ENCODE data around the gene GGNBP2. TPM values are rescaled to one million over a fixed set of nuclear protein-coding genes. Genes with fewer than 3 reads are reported as not detected.

The GGNBP2 gene
- polyA plus RNA-seq, 3 donors: 22.3 to 89.5 (median 31.5) TPM

DNA sequence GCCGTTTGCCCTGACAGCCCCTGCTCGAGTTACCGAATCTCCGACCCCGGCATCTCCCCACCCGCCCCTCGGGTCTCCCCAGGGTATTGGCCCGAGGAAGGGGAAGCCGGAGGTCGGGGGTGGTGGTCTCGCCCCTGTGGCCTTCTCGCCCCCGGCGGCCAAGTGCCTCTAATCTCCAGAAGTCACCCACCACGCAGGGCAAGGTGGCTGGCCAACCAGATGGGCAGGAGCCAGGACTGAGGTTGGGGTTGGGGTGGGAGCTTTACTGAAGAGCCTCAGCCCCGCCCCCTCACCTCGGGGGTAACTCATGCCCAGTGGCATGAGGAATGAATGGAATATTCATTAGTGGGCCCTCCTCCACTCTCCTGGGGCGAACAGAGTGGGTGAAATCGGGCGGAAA, 47.6 kb downstream of the GGNBP2 start:
- H3K27me3 Mint-ChIP-seq (ENCODE audit: low read depth in 3 of 3): peaks cover 11 to 16% (median 13%) of the 10 kb centered on the region in 3 donors
- Histone ChIP-seq H3K27me3 (ENCODE audit: control insufficient read depth in 2 of 2, insufficient read depth in 2 of 2, low read length in 2 of 2) (peaks cover 6 to 15% of the 10 kb centered on the region in 2 donors), H3K27ac (ENCODE audit: low read depth in 1 of 2, low read length in 2 of 2) (no peak overlapping the region), H3K4me3 (replicated peaks in 1 of 3; ENCODE audit: low read depth in 2 of 3, low read length in 3 of 3) (peak overlapping the region; percentile 40 to 84 (median 51)), H3K9ac (ENCODE audit: insufficient read depth, low read length, poor library complexity, severe bottlenecking) (peak overlapping the region; percentile 75), H2AFZ (ENCODE audit: insufficient read depth, low read depth, low read length, poor library complexity, severe bottlenecking) (peak overlapping the region; percentile 86), H4K20me1 (ENCODE audit: insufficient read depth, low read length) (peaks cover 35% of the 10 kb centered on the region), H3K9me3 (replicated peaks in 1 of 2; ENCODE audit: control insufficient read depth in 1 of 2, insufficient read depth in 1 of 2, low read length in 2 of 2) (no peaks in the 10 kb centered on the region), H3K36me3 (replicated peaks in 1 of 2; ENCODE audit: control insufficient read depth in 1 of 2, insufficient read depth in 2 of 2, low read length in 2 of 2) (peaks cover 20 to 28% of the 10 kb centered on the region in 2 donors), H3K4me2 (replicated peaks; ENCODE audit: extremely low read depth, low read length, poor library complexity, severe bottlenecking) (peak overlapping the region; percentile 91), H3K4me1 (ENCODE audit: control insufficient read depth in 1 of 2, insufficient read depth in 2 of 2, low read length in 2 of 2) (peaks cover 11 to 18% of the 10 kb centered on the region in 2 donors), H3K79me2 (ENCODE audit: insufficient read depth, low read length) (no peaks in the 10 kb centered on the region)
- H3K9me3 Mint-ChIP-seq: peaks cover 0 to 4% (median 0%) of the 10 kb centered on the region in 7 donors
- intact Hi-C loops (cut with micrococcal nuclease): loop anchor here (5.0 kb wide), 2 partner anchors 45 to 50 kb away; partner anchors contain the start of gene GGNBP2 (in 1 of the 2)
- H3K27ac Mint-ChIP-seq: no peak overlapping the region
- H3K4me1 Mint-ChIP-seq: peaks cover 23% of the 10 kb centered on the region
- H3K36me3 Mint-ChIP-seq: peaks cover 22 to 31% of the 10 kb centered on the region in 2 donors
- 7% methylated on average over 6 of the region's 20 CpGs for WGBS (ENCODE audit: insufficient coverage)
- TF ChIP-seq, protein P1, sequence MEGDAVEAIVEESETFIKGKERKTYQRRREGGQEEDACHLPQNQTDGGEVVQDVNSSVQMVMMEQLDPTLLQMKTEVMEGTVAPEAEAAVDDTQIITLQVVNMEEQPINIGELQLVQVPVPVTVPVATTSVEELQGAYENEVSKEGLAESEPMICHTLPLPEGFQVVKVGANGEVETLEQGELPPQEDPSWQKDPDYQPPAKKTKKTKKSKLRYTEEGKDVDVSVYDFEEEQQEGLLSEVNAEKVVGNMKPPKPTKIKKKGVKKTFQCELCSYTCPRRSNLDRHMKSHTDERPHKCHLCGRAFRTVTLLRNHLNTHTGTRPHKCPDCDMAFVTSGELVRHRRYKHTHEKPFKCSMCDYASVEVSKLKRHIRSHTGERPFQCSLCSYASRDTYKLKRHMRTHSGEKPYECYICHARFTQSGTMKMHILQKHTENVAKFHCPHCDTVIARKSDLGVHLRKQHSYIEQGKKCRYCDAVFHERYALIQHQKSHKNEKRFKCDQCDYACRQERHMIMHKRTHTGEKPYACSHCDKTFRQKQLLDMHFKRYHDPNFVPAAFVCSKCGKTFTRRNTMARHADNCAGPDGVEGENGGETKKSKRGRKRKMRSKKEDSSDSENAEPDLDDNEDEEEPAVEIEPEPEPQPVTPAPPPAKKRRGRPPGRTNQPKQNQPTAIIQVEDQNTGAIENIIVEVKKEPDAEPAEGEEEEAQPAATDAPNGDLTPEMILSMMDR (IDR thresholded peaks at IDR 0.05): no peak
- no peak for DNase-seq
- H3K4me3 Mint-ChIP-seq: peak overlapping the region; percentile 75 to 80

DNA sequence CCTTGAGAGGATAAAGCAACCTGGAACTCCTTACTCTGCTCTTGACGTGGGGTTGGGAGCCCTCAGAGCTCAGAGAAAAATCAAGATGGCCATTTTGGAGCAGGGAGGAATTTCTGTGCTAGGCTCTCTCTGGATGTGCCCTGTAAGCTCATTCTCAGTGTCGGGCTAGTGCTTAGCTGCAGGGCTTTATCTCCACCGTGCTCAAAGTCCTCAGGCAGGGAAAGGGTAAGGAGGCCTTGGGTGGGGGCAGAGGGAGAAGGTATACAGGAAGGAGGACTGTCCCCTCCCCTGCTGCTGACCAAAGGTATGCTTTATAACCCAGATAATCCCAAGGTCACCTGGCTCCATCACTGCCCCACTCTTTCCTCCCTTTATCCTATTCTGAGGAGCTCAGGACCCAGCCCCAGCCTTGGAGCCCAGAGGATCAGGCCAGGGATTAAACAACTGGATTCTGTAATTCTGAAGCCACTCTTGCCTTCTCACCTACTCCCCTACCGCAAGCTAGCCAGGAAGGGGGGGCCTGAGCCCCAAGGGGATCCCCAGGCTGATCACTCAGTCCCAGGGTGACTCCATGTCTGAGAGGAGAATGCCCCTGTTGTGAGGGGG, 48.1 kb downstream of the GGNBP2 start:
- Histone ChIP-seq H3K36me3 (replicated peaks in 1 of 2; ENCODE audit: control insufficient read depth in 1 of 2, insufficient read depth in 2 of 2, low read length in 2 of 2) (peaks cover 15 to 23% of the 10 kb centered on the region in 2 donors), H3K9me3 (replicated peaks in 1 of 2; ENCODE audit: control insufficient read depth in 1 of 2, insufficient read depth in 1 of 2, low read length in 2 of 2) (no peaks in the 10 kb centered on the region), H2AFZ (ENCODE audit: insufficient read depth, low read depth, low read length, poor library complexity, severe bottlenecking) (peak overlapping the region; percentile 86), H3K27me3 (ENCODE audit: control insufficient read depth in 2 of 2, insufficient read depth in 2 of 2, low read length in 2 of 2) (peaks cover 6 to 15% of the 10 kb centered on the region in 2 donors), H3K79me2 (ENCODE audit: insufficient read depth, low read length) (no peaks in the 10 kb centered on the region), H3K4me3 (replicated peaks in 1 of 3; ENCODE audit: low read depth in 2 of 3, low read length in 3 of 3) (peak overlapping the region in 1 of 3 experiments; percentile 84), H3K27ac (ENCODE audit: low read depth in 1 of 2, low read length in 2 of 2) (no peak overlapping the region), H3K4me2 (replicated peaks; ENCODE audit: extremely low read depth, low read length, poor library complexity, severe bottlenecking) (peak overlapping the region; percentile 91), H4K20me1 (ENCODE audit: insufficient read depth, low read length) (peaks cover 32% of the 10 kb centered on the region), H3K9ac (ENCODE audit: insufficient read depth, low read length, poor library complexity, severe bottlenecking) (peak overlapping the region; percentile 75), H3K4me1 (ENCODE audit: control insufficient read depth in 1 of 2, insufficient read depth in 2 of 2, low read length in 2 of 2) (peaks cover 11 to 18% of the 10 kb centered on the region in 2 donors)
- Mint-ChIP-seq H3K27me3 (ENCODE audit: low read depth in 3 of 3) (peaks cover 11 to 16% (median 13%) of the 10 kb centered on the region in 3 donors), H3K36me3 (peaks cover 18 to 26% of the 10 kb centered on the region in 2 donors), H3K27ac (peak overlapping the region in 1 of 7 donors; percentile 36), H3K4me1 (peaks cover 23% of the 10 kb centered on the region), H3K9me3 (peaks cover 0 to 4% (median 0%) of the 10 kb centered on the region in 7 donors), H3K4me3 (peak overlapping the region; percentile 75 to 80)
- no peak for DNase-seq
- TF ChIP-seq, protein P1 (IDR thresholded peaks at IDR 0.05): no peak
- WGBS (ENCODE audit: insufficient coverage): 38% methylated on average over 2 of the region's 4 CpGs
- intact Hi-C loops (cut with micrococcal nuclease): loop anchor here (5.0 kb wide), 2 partner anchors 46 to 51 kb away; partner anchors contain the start of gene GGNBP2 (in 1 of the 2)

All from CD14-positive monocyte (primary cell).